ENCODE measurements around the gene ADCY3.

Gene ADCY3

DNA sequence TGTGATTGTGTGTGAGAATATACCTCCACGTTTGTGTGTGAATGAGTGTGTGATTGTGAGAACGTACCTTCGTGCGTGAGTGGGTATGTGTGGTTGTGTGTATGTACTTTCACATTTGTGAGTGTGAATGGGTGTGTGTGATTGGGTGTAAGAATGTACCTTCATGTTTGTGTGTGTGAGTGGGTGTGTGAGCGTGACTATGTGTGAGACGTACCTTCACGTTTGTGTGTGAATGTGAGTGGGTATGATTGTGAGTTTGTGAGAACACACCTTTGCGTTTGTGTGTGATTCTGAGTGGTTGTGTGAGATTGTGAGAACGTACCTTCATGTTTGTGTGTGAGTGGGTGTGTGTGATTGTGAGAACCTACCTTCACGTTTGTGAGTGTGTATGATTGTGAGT, 5.8 kb upstream of the ADCY3 start:
- no peak for DNase-seq (ENCODE audit: low read depth in 2 of 2)

DNA sequence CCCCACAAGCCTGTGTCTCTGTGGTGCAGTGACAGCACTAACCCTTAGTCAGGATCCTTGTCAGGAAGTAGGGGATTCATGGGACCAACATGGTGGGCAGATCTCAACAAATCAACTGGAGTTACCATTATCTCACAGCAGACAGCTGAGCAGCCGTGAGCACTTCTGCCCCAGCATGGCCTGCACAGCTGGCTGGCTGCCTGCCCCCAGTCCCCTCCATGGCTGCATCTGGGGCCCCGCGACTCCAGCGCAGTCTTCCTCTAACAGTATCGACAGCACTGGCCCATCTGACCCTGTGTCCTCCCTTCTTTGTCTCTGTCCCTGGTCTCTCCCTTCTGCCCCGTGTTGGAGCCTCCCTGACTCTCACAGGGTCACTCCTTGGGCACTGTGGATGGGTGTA, 4.7 kb upstream of the ADCY3 start:
- no peak for DNase-seq (ENCODE audit: low read depth in 2 of 2)

DNA sequence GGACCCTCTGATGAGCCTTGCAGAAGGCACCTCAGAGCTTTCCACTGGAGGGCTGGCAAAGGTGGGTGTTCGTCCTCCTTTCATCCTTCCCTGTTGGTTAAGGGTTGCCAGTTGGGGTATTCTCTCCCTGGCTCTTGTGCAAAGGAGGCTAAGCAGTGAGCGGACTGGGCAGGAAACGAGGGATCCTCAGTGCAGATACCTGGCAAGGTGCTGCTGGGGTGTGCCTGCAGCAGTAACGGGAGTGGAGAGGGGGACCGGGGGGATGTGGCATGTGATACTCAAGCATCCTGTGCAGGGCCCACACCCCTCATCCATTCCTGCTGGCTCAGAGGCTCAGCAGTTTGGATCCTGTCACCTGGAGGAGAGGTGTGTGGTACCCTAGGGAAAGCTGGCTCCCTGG, 4.2 kb upstream of the ADCY3 start:
- no peak for DNase-seq (ENCODE audit: low read depth in 2 of 2)

GRCh38 chr2:24923106-24923505, 3.1 kb upstream of the ADCY3 start:
- DNase-seq (ENCODE audit: low read depth in 2 of 2): no peak

GRCh38 chr2:24922556-24922955, 2.5 kb upstream of the ADCY3 start:
- no peak for DNase-seq (ENCODE audit: low read depth in 2 of 2)

GRCh38 chr2:24920809-24921441, 888 bp upstream of the ADCY3 start:
- DNase-seq (ENCODE audit: low read depth in 2 of 2): no peak

DNA sequence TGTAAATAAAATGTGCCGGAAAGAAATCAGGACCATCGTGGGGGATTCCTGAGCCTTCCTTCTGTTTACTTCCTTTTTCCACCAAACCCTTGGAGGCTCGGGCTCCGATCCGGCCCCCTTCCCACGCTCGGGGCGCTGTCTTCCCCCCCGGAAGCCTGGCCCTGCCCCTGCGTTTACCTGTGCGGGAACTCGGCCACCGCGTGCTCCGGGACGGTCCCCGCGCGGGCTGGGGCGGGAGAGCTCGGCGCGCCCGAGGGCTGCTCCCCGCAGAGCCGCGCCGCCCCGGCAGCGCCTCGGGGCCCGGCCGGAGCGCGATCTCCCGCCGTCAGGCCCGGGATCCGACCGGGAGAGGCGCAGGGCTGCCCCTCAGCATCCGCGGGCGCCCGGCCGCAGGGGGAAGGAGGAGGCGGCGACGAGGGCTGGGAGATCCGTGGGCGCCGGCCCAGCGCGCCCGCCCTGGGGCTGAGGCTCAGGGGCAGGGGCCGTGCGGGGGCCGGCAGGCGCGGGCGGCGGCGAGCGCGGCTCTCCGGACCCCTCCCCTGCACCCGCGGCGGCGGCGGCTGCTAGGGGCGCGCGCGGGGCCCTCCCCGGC, 435 bp downstream of the ADCY3 start:
- DNase-seq (ENCODE audit: low read depth in 2 of 2): no peak

GRCh38 chr2:24919037-24919505, 966 bp downstream of the ADCY3 start:
- DNase-seq (ENCODE audit: low read depth in 2 of 2): peak in 1 of 2 donors; percentile 20

DNA sequence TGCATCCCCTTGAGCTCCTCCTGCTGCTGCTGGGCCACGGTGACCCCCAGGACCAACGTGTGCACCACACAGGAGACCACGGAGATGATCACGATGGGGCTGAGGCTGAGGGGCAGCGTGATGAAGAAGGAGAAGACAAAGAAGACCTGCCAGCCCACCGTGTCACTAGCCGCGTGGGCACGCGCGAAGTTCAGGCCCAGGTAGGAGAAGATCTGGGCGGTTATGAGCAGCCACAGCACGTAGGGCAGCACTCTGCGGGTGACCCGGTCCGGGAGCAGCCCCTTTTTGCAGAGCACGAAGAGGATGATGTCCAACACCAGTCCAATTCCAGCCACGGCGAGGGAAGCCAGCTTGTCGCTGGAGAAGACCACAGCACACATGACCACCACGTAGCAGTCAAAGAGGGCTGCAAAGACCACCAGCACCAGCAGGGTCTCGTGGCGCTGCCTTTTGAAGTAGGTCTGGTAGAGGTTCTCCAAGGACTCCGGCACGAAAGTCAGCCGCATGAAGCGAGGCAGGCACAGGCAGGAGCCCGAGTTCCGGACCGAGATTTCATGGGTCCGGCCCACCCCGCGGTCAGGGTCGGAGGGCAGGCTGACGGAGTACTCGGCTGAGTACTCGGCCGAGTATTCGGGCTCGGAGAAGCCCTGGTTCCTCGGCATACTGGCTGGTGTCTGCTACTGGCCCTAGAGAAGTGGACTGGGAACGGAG, 1.6 kb downstream of the ADCY3 start:
- DNase-seq (ENCODE audit: low read depth in 2 of 2): no peak

- no peak for DNase-seq (ENCODE audit: low read depth in 2 of 2)
Observed at GRCh38 chr2:24917731-24918325, 2.2 kb downstream of the ADCY3 start.

- DNase-seq (ENCODE audit: low read depth in 2 of 2): no peak
Observed at GRCh38 chr2:24917086-24917485, 3.0 kb downstream of the ADCY3 start.

- DNase-seq (ENCODE audit: low read depth in 2 of 2): no peak
Observed at GRCh38 chr2:24915796-24916195, 4.2 kb downstream of the ADCY3 start.

- DNase-seq (ENCODE audit: low read depth in 2 of 2): no peak
Observed at GRCh38 chr2:24915175-24915574, 4.9 kb downstream of the ADCY3 start.

GRCh38 chr2:24914713-24915112, 5.3 kb downstream of the ADCY3 start:
- DNase-seq (ENCODE audit: low read depth in 2 of 2): no peak

DNA sequence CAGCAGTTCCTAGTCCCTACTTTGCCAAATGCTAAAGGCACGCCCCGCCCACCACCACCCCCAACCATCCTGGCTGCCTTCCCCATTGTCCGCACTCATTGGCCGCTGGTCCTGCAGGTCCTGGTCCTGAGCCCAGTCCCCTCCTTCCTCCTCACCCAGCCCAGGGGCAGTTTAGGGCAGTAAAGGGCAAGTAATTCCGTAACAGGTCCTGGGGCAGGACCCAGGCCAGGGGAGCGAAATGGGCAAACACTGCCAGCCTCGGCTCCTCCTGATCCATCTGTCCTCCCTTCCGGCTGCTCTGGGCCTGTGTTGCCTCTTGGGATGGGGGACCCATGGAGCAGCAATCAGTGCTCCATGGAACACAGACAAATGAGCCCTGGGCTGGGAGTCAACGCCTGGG, 6.1 kb downstream of the ADCY3 start:
- DNase-seq (ENCODE audit: low read depth in 2 of 2): no peak

GRCh38 chr2:24912986-24913385, 7.1 kb downstream of the ADCY3 start:
- no peak for DNase-seq (ENCODE audit: low read depth in 2 of 2)

- no peak for DNase-seq (ENCODE audit: low read depth in 2 of 2)
Observed at GRCh38 chr2:24912523-24912922, 7.5 kb downstream of the ADCY3 start.

DNA sequence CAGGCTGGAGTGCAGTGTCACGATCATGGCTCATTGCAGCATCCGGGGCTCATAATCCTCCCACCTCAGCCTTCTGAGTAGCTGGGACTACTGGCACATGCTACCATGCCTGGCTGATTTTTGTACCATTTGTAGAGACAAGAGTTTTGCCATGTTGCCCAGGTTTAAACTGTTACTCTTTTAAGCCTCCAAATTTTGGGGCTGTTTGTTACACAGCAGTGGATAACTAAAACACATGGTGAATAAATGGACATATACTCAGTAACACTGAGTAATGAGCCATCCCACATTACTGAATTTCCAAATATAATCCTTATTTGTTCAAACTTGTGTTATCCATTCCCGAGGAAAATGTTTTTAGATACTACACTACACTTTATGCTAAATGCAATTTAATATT, 9.8 kb downstream of the ADCY3 start:
- no peak for DNase-seq (ENCODE audit: low read depth in 2 of 2)

- no peak for DNase-seq (ENCODE audit: low read depth in 2 of 2)
Observed at GRCh38 chr2:24909555-24910177, 10.4 kb downstream of the ADCY3 start.

- DNase-seq (ENCODE audit: low read depth in 2 of 2): no peak
Observed at GRCh38 chr2:24908461-24908901, 11.6 kb downstream of the ADCY3 start.

GRCh38 chr2:24907116-24907515, 12.9 kb downstream of the ADCY3 start:
- DNase-seq (ENCODE audit: low read depth in 2 of 2): no peak

DNA sequence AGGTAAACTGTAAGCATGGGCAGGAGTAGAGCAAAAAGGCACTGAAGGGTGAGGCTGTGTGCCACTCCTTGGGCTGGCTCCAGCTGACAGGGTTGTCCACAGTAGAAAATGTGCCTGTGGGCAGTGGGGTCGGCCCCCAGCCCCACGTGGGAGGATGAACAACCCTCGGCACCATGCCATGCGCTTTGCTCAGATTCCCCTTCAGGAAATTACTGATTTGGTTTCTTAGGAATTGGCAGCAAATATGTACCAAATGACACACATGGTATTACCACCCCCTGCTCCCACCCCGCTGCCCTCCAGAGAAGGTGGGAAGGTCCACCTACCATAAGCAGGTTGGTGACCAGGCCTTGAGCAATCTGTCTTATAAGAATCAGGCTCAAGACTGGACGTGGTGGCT, 13.6 kb downstream of the ADCY3 start:
- no peak for DNase-seq (ENCODE audit: low read depth in 2 of 2)

Measured in stimulated activated CD8-positive, alpha-beta memory T cell treated with anti-CD3 and anti-CD28 coated beads, Interleukin-7, amount 100 ng/mL, for 1 hour (primary cell).